Measurements from ENCODE around the gene SLIT3. TPM values are rescaled to one million over a fixed set of nuclear protein-coding genes. Genes with fewer than 3 reads are reported as not detected.
A peak's percentile ranks its signal among the peaks of the same experiment; 100 is the strongest.

The SLIT3 gene
- total and polyA plus RNA-seq, 2 donors (not counting 3 experiments of a cell fraction or from before 2014, with no cell fraction given): 0.90 to 1.0 TPM

DNA sequence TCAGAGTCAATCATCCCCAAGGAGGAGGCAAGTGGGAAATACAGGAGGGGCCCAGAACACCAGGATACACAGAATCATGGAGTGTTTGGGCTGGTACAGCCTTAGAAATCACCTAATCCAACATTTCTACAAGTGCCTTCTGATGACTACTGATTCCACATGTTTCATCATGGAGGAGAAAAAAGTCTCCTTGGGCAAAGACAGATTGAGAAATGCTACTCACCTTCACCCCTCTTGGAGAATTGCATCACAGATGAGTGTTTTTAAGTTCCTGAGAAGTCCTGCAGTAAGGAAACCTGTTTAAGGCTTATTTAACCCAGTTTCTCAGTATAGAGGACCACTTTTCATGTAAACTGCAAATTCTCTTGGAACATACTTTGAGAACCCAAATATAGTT, 2.2 kb upstream of the SLIT3 start:
- H4K20me1 ChIP-seq (replicated peaks; ENCODE audit: control insufficient read depth, extremely low read depth, insufficient read depth, low read length): no peaks in the 10 kb centered on the region
- H3K27ac ChIP-seq (ENCODE audit: insufficient read depth, low read depth, low read length): no peak overlapping the region
- peaks cover 25 to 36% of the 10 kb centered on the region in 2 experiments for H3K27me3 ChIP-seq (ENCODE audit: control insufficient read depth in 2 of 2, insufficient read depth in 2 of 2, low read length in 2 of 2)
- H3K4me1 ChIP-seq (ENCODE audit: control insufficient read depth, extremely low read depth, insufficient read depth, low read length): peaks cover 4% of the 10 kb centered on the region
- no peak for TF ChIP-seq POLR2AphosphoS5 (IDR thresholded peaks at IDR 0.05; ENCODE audit: insufficient read depth, low read depth, low read length)
- TF ChIP-seq FOS (IDR thresholded peaks at IDR 0.05; ENCODE audit: borderline replicate concordance, insufficient read depth, low read length): no peak
- no peak for TF ChIP-seq EZH2 (IDR thresholded peaks at IDR 0.05; ENCODE audit: borderline replicate concordance, low read depth, low read length, severe bottlenecking)
- no peak overlapping the region for H3K4me2 ChIP-seq (ENCODE audit: insufficient read depth, low read length)
- H3K9me3 ChIP-seq (replicated peaks; ENCODE audit: control insufficient read depth, insufficient read depth, low read length): no peaks in the 10 kb centered on the region
- H2AFZ ChIP-seq (ENCODE audit: low read depth, low read length): no peak overlapping the region
- no peaks in the 10 kb centered on the region for H3K79me2 ChIP-seq (ENCODE audit: control insufficient read depth, insufficient read depth, low read length)
- ChIA-PET POLR2A (no interaction called here), CTCF (interaction anchor here (0.6 to 2.0 kb wide), 5 partner anchors 43 to 596 kb away, joined by 3 to 7 read pairs (median 3); no protein-coding TSS in a partner anchor)
- DNase-seq (ENCODE audit: low read depth, low spot score) (no peak), FAIRE-seq (no peak)
- intact Hi-C loops (cut with micrococcal nuclease) (loop anchor here (5.0 kb wide), 2 partner anchors 186 to 914 kb away; no protein-coding TSS in a partner anchor), dilution Hi-C loops (cut with MboI; ENCODE audit: extremely low pct_ligation_motif_present, low sequenced_read_pairs) (no loop called here)
- BruUV-seq (replicated peaks): no TSS peak
- H3K4me3 ChIP-seq (replicated peaks in 1 of 3; ENCODE audit: insufficient read depth in 1 of 3, low read depth in 1 of 3, low read length in 3 of 3): no peak overlapping the region
- H3K9me1 ChIP-seq (replicated peaks; ENCODE audit: control insufficient read depth, extremely low read depth, insufficient read depth, low read length): no peaks in the 10 kb centered on the region
- no peak overlapping the region for H3K9ac ChIP-seq (replicated peaks; ENCODE audit: extremely low read depth, insufficient read depth, low read length)
- H3K36me3 ChIP-seq (ENCODE audit: control insufficient read depth in 2 of 2, extremely low read depth in 1 of 2, insufficient read depth in 2 of 2, low read length in 2 of 2): no peaks in the 10 kb centered on the region

DNA sequence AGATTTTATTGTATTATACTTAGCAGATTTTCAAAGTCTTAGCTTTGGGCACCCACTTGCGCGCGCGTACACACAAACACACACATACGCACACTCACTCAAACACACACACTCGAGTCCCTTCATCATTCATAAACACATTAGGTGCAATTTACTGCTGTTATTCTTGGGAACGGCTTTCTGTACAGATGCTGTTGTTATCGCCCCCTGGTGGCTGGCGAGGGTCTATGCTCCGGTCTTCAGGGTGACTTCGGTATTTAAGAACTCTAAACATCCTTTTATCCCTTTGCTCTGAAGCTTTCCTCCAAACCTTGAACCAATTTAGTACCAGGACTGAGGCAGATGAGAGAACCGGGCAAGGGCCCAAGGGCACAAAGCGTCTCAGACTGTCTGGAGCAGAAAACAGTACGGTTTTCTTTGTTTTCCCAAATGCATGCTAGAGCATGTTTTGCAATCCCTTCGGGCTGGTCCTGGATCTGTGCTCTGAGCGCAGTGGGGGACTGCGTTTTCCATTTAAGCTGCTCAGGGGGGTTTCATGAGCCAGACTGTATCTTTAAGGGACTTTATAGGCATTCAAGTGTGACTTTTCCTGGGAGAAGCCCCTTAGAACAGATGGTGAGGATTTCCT, 1.7 kb upstream of the SLIT3 start:
- POLR2A ChIA-PET: no interaction called here
- Histone ChIP-seq H3K4me2 (ENCODE audit: insufficient read depth, low read length) (no peak overlapping the region), H3K27me3 (ENCODE audit: control insufficient read depth in 2 of 2, insufficient read depth in 2 of 2, low read length in 2 of 2) (peaks cover 21 to 36% of the 10 kb centered on the region in 2 experiments), H3K9me3 (replicated peaks; ENCODE audit: control insufficient read depth, insufficient read depth, low read length) (no peaks in the 10 kb centered on the region), H3K4me3 (replicated peaks in 1 of 3; ENCODE audit: insufficient read depth in 1 of 3, low read depth in 1 of 3, low read length in 3 of 3) (no peak overlapping the region), H3K79me2 (ENCODE audit: control insufficient read depth, insufficient read depth, low read length) (no peaks in the 10 kb centered on the region), H4K20me1 (replicated peaks; ENCODE audit: control insufficient read depth, extremely low read depth, insufficient read depth, low read length) (no peaks in the 10 kb centered on the region), H3K36me3 (ENCODE audit: control insufficient read depth in 2 of 2, extremely low read depth in 1 of 2, insufficient read depth in 2 of 2, low read length in 2 of 2) (no peaks in the 10 kb centered on the region), H3K27ac (ENCODE audit: insufficient read depth, low read depth, low read length) (no peak overlapping the region), H3K4me1 (ENCODE audit: control insufficient read depth, extremely low read depth, insufficient read depth, low read length) (peaks cover 4% of the 10 kb centered on the region), H3K9me1 (replicated peaks; ENCODE audit: control insufficient read depth, extremely low read depth, insufficient read depth, low read length) (no peaks in the 10 kb centered on the region), H3K9ac (replicated peaks; ENCODE audit: extremely low read depth, insufficient read depth, low read length) (no peak overlapping the region), H2AFZ (ENCODE audit: low read depth, low read length) (no peak overlapping the region)
- FAIRE-seq (peak; percentile 76), DNase-seq (ENCODE audit: low read depth, low spot score) (peak; percentile 85)
- intact Hi-C loops (cut with micrococcal nuclease): loop anchor here (1.0 to 5.0 kb wide), 6 partner anchors 185 to 915 kb away; no protein-coding TSS in a partner anchor
- TF ChIP-seq, protein P1, sequence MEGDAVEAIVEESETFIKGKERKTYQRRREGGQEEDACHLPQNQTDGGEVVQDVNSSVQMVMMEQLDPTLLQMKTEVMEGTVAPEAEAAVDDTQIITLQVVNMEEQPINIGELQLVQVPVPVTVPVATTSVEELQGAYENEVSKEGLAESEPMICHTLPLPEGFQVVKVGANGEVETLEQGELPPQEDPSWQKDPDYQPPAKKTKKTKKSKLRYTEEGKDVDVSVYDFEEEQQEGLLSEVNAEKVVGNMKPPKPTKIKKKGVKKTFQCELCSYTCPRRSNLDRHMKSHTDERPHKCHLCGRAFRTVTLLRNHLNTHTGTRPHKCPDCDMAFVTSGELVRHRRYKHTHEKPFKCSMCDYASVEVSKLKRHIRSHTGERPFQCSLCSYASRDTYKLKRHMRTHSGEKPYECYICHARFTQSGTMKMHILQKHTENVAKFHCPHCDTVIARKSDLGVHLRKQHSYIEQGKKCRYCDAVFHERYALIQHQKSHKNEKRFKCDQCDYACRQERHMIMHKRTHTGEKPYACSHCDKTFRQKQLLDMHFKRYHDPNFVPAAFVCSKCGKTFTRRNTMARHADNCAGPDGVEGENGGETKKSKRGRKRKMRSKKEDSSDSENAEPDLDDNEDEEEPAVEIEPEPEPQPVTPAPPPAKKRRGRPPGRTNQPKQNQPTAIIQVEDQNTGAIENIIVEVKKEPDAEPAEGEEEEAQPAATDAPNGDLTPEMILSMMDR (IDR thresholded peaks at IDR 0.05; ENCODE audit: extremely low read depth in 1 of 2, insufficient read depth in 1 of 2, low read depth in 1 of 2, low read length in 2 of 2): peak; percentile 90 to 93
- no peak for TF ChIP-seq POLR2AphosphoS5 (IDR thresholded peaks at IDR 0.05; ENCODE audit: insufficient read depth, low read depth, low read length)
- TF ChIP-seq JUN (IDR thresholded peaks at IDR 0.05; ENCODE audit: borderline replicate concordance, insufficient read depth, insufficient read length, low read depth): no peak
- CTCF ChIA-PET: interaction anchor here (0.6 to 2.0 kb wide), 5 partner anchors 43 to 315 kb away, joined by 3 to 7 read pairs (median 3); no protein-coding TSS in a partner anchor
- no TSS peak for BruUV-seq (replicated peaks)
- dilution Hi-C loops (cut with MboI; ENCODE audit: extremely low pct_ligation_motif_present, low sequenced_read_pairs): no loop called here
